Mucosa of rectum (tissue), 2 donors: ENCODE results near the gene PLCXD1.
A peak's percentile ranks its signal among the peaks of the same experiment; 100 is the strongest.
"Not testable (repeated sequence)": the region's sequence is repeated elsewhere in the genome, so short reads cannot be mapped to it uniquely, and the experiment has no call there.

Experiments
- H3K27ac ChIP-seq, 2 donors: one replicate each; pipeline ENCODE4 v1.7.0; 2013; ENCODE audit warnings: inconsistent platforms in 2 of 2, low read depth in 2 of 2, low read length in 2 of 2
- H3K27me3 ChIP-seq, 2 donors: one replicate each; pipeline ENCODE4 v1.7.0; 2013; ENCODE audit warnings: low read length in 2 of 2; ENCODE audit not compliant: control insufficient read depth in 2 of 2, insufficient read depth in 2 of 2
- H3K36me3 ChIP-seq, 2 donors: one replicate each; pipeline ENCODE4 v1.7.0; 2013; ENCODE audit warnings: low read length in 2 of 2; ENCODE audit not compliant: control insufficient read depth in 2 of 2, insufficient read depth in 2 of 2
- H3K4me1 ChIP-seq, 2 donors: one replicate each; pipeline ENCODE4 v1.7.0; 2013; ENCODE audit warnings: low read length in 2 of 2, mild to moderate bottlenecking in 1 of 2; ENCODE audit not compliant: control insufficient read depth in 2 of 2, insufficient read depth in 2 of 2
- H3K4me3 ChIP-seq, 2 donors: one replicate each; pipeline ENCODE4 v1.7.0; 2013; ENCODE audit warnings: low read length in 2 of 2
- H3K9ac ChIP-seq, 2 donors: one replicate each; pipeline ENCODE4 v1.7.0; 2013; ENCODE audit warnings: low read length in 2 of 2, low read depth in 1 of 2, mild to moderate bottlenecking in 1 of 2
- H3K9me3 ChIP-seq, 2 donors: one replicate each; pipeline ENCODE4 v1.7.0; 2013; ENCODE audit warnings: low read length in 2 of 2; ENCODE audit not compliant: control insufficient read depth in 2 of 2
- donor health status: healthy.
- donor health status: Normal muscosa, but diverticular disease.

The PLCXD1 gene

DNA sequence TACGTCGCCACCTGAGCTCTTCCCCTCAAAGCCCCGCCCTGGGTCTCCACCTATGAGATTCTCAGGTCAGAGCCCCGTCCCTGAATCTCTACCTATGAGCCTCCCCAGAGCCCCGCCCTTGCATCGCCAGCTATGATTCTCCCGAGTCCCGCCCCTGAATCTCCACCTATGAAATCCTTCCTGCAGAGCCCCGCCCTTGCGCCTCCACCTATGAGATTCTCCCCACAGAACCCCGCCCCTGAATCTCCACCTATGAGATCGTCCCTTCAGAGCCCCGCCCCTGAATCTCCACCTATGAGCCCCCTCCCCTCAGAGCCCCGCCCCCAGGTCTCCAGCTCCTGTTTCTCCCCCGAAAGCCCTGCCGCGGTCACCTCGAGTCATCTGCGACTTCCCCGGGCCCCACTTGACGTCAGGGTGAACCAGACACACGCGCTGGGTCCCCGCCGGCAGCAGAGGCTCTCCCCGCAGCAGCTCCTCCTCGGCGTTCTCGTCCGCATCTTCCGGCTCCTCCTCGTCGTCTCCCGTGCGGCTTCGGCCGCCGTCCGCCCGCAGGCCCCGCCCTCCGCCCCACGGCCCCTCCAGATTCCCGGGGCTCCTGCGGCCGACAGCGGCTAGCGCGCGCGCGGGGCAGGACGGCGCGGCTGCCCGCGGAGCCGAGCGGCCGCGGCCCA is 37.0 kb downstream of the PLCXD1 start:
- Histone ChIP-seq H3K4me1 (peaks cover 13 to 17% of the 10 kb centered on the region in 2 donors), H3K4me3 (peak overlapping the region; percentile 76 to 91), H3K27me3 (no peaks in the 10 kb centered on the region), H3K9ac (peak overlapping the region; percentile 86), H3K27ac (peak overlapping the region; percentile 95 to 98), H3K9me3 (no peaks in the 10 kb centered on the region), H3K36me3 (peaks cover 20% of the 10 kb centered on the region in 2 donors)

DNA sequence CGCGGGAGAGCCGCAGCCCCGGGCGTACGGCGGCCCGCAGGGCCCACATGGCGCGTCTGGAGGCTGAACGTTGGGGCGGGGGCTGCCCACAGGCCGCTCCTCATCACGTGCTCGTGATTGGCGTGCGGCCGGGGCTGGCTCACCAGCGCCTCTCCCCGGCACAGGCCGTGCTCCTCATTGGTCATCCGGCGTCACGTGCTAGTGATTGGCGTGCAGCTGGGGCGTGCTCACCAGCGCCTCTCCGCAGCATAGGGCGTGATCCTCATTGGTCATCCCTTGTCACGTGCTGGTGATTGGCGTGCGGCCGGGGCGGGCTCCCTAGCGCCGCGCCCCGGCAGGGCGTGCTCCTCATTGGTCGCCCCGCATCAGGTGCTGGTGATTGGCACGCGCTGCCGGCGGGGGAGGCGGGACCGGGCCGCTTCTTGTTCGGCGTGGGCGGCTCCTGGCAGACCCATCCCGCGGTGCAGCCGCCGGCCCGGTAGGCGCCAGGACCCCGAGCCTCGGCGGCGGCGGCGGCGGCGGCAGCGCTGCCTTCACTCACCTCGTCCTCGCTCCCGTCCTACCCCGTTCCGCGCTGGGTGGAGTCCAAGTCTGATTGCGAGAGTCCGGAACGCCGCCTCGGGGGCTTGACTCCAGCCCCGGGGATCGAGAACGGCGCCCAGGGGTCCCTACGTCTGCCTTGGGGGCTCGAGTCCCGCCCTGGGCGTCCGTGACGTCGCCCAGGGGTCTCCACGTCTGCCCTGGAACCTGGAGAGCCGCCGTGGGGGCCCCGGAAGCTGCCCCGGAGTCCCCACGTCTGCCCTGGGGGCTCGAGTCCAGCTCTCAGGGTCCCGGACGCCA is 37.8 kb downstream of the PLCXD1 start, which contains the start of gene GTPBP6:
Gene GTPBP6, minus strand, starts transcription at position 58 of the 840 bp plus-strand sequence. Its CDS starts 9 bp downstream, at position 49.
- Histone ChIP-seq H3K9me3 (no peaks in the 10 kb centered on the region), H3K9ac (peak within 1 kb of the TSS; percentile 86 to 90), H3K4me1 (peaks cover 14 to 18% of the 10 kb centered on the region in 2 donors)

DNA sequence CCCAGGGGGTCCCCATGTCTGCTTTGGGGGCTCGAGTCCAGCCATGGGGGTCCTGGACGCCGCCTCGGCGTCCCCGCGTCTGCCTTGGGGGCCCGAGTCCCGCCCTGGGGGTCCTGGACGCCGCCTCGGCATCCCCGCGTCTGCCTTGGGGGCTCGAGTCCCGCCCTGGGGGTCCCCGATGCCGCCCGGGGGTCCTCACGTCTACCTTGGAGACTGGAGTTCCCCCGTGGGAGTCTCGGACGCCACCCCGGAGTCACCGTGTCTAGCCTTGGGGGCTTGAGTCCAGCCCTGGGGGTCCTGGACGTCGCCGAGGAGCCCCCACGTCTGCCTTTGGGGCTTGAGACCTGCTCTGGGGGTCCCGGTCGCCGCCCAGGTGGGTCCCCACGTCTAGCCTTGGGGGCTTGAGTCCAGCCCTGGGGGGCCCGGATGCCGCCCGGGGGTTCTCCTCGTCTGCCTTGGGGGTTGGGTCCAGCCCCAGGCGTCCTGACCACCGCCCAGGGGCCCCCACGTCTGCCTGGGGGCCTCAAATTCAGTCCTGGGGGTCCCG is 38.5 kb downstream of the PLCXD1 start:
- H3K9ac ChIP-seq, result peak overlapping the region; percentile 80 to 90
- no peaks in the 10 kb centered on the region for H3K9me3 ChIP-seq
- peak overlapping the region; percentile 66 to 82 for H3K27ac ChIP-seq
- peaks cover 14 to 18% of the 10 kb centered on the region in 2 donors for H3K4me1 ChIP-seq
- peak overlapping the region; percentile 78 to 88 for H3K4me3 ChIP-seq
- no peaks in the 10 kb centered on the region for H3K27me3 ChIP-seq
- peaks cover 11% of the 10 kb centered on the region in 2 donors for H3K36me3 ChIP-seq

More for the DNA sequence above, 37.8 kb downstream of the PLCXD1 start, which contains the start of gene GTPBP6:
- Histone ChIP-seq H3K27ac (peak within 1 kb of the TSS; percentile 95 to 98), H3K27me3 (no peaks in the 10 kb centered on the region), H3K36me3 (peaks cover 13 to 14% of the 10 kb centered on the region in 2 donors), H3K4me3 (peak within 1 kb of the TSS; percentile 78 to 91)

DNA sequence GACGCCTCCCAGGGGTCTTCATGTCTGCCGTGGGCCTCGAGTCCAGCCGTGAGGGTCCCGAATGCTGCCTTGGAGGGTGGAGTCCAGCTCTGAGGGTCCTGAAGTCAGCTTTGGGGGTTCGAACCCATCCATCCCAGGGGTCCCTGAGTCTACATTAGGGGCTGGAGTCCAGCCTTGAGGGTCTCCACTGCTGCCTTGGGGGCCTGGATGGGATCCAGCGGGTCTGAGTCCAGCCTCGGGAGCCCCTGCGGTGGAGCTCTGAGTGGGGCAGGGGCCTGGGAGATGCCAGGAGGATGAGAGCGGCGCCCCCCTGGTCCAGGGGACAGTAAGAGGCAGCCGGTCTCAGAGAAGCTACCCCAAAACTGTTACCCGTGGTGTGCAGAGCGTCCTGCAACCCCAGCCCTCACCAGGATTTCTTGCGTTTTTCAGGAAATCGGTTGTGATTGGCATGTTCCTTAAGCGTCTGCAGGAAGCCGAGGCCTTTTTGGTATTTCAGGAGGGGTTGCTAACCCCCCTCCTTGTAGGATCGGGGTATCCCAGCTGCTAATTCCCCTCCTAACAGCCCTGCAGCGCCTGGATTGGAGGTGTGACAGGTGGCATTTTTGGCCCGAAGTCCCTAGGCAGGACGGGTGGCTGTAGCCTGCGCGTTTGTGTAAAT is 39.1 kb downstream of the PLCXD1 start:
- H3K9ac ChIP-seq, result peak overlapping the region; percentile 80 to 90
- peaks cover 6 to 7% of the 10 kb centered on the region in 2 donors for H3K36me3 ChIP-seq
- no peaks in the 10 kb centered on the region for H3K27me3 ChIP-seq
- peak overlapping the region; percentile 78 to 88 for H3K4me3 ChIP-seq
- H3K9me3 ChIP-seq, result no peaks in the 10 kb centered on the region
- H3K27ac ChIP-seq, result no peak overlapping the region
- peaks cover 14 to 18% of the 10 kb centered on the region in 2 donors for H3K4me1 ChIP-seq

DNA sequence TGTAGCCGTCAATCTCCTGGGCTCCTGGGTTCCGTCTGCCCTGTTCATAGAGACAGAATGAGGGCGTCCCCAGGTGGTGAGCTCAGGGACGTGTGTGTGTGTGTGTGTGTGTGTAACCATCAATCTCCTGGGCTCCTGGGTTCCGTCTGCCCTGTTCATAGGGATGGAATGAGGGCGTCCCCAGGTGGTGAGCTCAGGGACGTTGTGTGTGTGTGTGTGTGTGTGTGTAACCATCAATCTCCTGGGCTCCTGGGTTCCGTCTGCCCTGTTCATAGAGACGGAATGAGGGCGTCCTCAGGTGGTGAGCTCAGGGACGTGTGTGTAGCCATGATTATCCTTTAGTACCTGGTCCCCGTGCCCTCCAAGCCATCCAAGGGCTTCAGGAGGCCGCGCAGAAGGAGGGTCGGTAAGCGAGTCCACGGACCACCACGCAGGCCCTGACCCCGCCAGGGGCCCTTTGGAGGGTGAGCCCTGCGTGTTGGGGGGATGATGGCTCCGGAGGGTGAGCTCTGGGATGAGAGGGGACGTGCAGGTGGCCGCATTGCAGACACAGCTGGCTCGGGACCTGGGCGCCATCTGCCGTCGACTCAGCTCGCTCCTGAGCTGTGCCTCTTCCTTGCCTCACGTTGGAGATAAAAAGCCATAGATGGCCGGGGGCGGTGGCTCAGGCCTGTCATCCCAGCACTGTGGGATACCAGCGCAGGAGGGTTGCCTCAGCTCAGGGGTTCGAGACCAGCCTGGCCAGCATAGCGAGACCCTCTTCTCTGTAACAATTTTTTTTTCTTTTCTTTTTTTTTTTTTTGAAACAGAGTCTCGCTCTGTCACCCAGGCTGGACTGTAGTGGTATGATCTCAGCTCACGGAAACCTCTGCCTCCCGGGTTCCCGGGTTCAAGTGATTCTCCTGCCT is 42.8 kb downstream of the PLCXD1 start:
- no peak overlapping the region for H3K9ac ChIP-seq
- H3K27ac ChIP-seq, result no peak overlapping the region
- H3K27me3 ChIP-seq, result no peaks in the 10 kb centered on the region
- peaks cover 12 to 18% of the 10 kb centered on the region in 2 donors for H3K4me1 ChIP-seq
- H3K4me3 ChIP-seq, result no peak overlapping the region
- H3K9me3 ChIP-seq, result no peaks in the 10 kb centered on the region
- no peaks in the 10 kb centered on the region for H3K36me3 ChIP-seq

DNA sequence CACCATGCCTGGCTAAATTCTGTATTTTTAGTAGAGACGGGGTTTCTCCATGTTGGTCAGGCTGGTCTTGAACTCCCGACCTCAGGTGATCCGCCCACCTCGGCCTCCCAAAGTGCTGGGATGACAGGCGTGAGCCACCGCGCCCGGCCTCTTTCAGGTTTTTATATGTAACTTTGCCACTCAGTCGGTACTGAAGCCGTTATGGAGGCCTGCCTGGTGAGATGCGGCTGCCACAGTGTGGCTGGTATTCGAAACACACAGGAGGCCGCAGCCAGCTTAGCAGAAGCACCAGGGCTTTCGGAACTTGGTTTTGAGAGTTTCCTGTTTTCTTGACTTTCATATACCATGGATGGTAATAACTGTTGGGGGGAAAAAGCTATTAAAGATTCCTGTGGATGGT is 43.5 kb downstream of the PLCXD1 start:
- not testable (repeated sequence) for H3K27ac ChIP-seq, H3K4me3 ChIP-seq, H3K9ac ChIP-seq, H3K36me3 ChIP-seq, H3K9me3 ChIP-seq, H3K27me3 ChIP-seq
- H3K4me1 ChIP-seq, result peaks cover 12 to 16% of the 10 kb centered on the region in 2 donors

DNA sequence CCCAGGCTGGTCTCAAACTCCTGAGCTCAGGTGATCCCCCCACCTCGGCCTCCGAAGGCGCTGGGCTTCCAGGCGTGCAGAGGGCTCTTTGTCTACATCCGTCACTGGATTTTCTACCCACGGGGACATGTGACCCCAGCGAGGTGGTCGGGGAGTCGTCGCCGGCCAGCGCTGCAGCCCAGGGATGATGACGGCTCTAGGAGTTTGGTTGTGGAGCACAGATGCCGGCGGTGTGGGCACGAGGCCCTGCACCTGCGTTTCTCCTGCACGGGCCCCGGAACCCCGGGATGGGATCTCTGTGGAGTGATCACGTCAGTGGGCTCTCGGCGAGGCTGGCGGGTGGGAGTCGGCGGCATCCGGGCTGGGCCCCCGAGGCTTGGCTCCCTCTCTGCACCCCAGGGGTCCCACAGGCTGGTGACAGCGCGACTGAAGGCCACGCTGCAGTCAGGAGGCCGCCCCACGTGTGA is 46.5 kb downstream of the PLCXD1 start:
- Histone ChIP-seq H3K4me1 (peaks cover 4 to 5% of the 10 kb centered on the region in 2 donors), H3K9ac (no peak overlapping the region), H3K27ac (no peak overlapping the region), H3K36me3 (no peaks in the 10 kb centered on the region), H3K4me3 (no peak overlapping the region), H3K9me3 (no peaks in the 10 kb centered on the region), H3K27me3 (peaks cover 2 to 5% of the 10 kb centered on the region in 2 donors)

DNA sequence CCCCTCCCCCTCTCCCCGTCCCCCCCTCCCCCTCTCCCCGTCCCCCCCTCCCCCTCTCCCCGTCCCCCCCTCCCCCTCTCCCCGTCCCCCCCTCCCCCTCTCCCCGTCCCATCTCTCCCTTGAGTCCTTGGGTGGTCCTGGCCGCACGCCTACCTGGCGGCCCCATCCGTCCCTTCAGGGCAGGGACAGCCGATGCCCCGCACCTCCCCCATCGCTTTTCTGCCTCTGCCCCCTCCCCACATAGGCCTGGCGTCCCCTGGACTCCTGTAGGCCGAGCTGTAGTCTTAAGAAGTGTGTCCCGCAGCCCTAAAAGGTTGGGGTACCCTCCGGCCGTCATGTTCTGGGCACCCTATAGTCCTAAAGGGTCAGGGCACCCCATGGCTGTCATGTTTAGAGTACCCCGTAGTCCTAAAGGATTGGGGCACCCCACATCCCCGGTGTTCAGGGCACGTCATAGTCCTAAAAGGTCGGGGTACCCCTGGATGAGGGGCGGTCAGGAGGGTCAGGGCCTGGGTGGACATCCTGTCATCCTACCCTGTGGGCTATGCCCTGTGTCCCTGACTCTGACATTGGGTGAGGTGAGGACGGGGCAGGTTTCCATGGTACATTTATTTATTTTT is 48.2 kb downstream of the PLCXD1 start:
- Histone ChIP-seq H3K4me1 (peaks cover 0 to 2% of the 10 kb centered on the region in 2 donors), H3K4me3 (no peak overlapping the region), H3K9me3 (no peaks in the 10 kb centered on the region), H3K36me3 (peaks cover 0 to 5% of the 10 kb centered on the region in 2 donors), H3K9ac (no peak overlapping the region), H3K27ac (no peak overlapping the region), H3K27me3 (peaks cover 2 to 5% of the 10 kb centered on the region in 2 donors)
